Fibroblast of the aortic adventitia (primary cell): Measurements from ENCODE around the gene HPD. TPM values are rescaled to one million over a fixed set of nuclear protein-coding genes. Genes with fewer than 3 reads are reported as not detected.

ENCODE experiments used
- DNase-seq: peaks from one replicate; pipeline ENCODE4 v3.0.0-alpha.2; 2010; ENCODE audit warnings: low read depth
- H3K4me3 ChIP-seq: 2 replicates; pipeline ENCODE4 v1.5.1; 2011; ENCODE audit warnings: low read depth, mild to moderate bottlenecking, control low read depth, low read length, moderate library complexity
- CTCF ChIP-seq: IDR thresholded peaks from 2 replicates; pipeline ENCODE4 v1.5.1; 2011; ENCODE audit warnings: mild to moderate bottlenecking, low read length, control low read depth, inconsistent platforms; ENCODE audit not compliant: insufficient read depth
- total RNA-seq: library from RNA; depleted of rRNA; stranded (reverse); fragments of >200 nt; gene quantifications from 2 replicates; pipeline ENCODE4 v1.2.3, GENCODE V29; 2012; ENCODE audit warnings: low replicate concordance

HPD gene
- total RNA-seq, 1 donor, result 1.8 TPM

- peak; percentile 37 for DNase-seq
- no peak for TF ChIP-seq CTCF
- H3K4me3 ChIP-seq, result peak overlapping the region; percentile 80
These were observed 51.9 kb downstream of the HPD start for GRCh38 chr12:121806546-121807423.

GRCh38 chr12:121806009-121806545 is 52.6 kb downstream of the HPD start:
- TF ChIP-seq CTCF, result no peak
- no peak for DNase-seq

GRCh38 chr12:121805171-121806008 is 53.3 kb downstream of the HPD start:
- TF ChIP-seq CTCF, result no peak
- peak overlapping the region; percentile 80 for H3K4me3 ChIP-seq
- peak; percentile 50 for DNase-seq

More at GRCh38 chr12:121806009-121806545, 52.6 kb downstream of the HPD start:
- H3K4me3 ChIP-seq, result peak overlapping the region; percentile 80

GRCh38 chr12:121804417-121805111 is 54.1 kb downstream of the HPD start:
- peak overlapping the region; percentile 80 for H3K4me3 ChIP-seq
- no peak for DNase-seq
- no peak for TF ChIP-seq CTCF

- peak; percentile 53 for DNase-seq
- no peak for TF ChIP-seq CTCF
- H3K4me3 ChIP-seq, result peak within 1 kb of the TSS; percentile 80
These were observed 54.7 kb downstream of the HPD start, which contains the start of gene SETD1B for GRCh38 chr12:121803861-121804416. TSS of gene SETD1B (plus strand) at chr12:121804009. CDS start at chr12:121804738, 729 bp downstream.
